Measurements from ENCODE around the gene PPARG. TPM values are rescaled to one million over a fixed set of nuclear protein-coding genes. Genes with fewer than 3 reads are reported as not detected.

Gene PPARG
- total RNA-seq, result 10.1 to 13.3 TPM (median 11.7 TPM) in 3 replicates

GRCh38 chr3:12288182-12289129 lies at the start of gene PPARG:
PPARG (plus strand) TSS chr3:12289070; CDS start chr3:12379712, 90,642 bp downstream.
- Mint-ChIP-seq H3K4me3 (peak within 1 kb of the TSS; percentile 72), H3K27ac (peak within 1 kb of the TSS; percentile 47), H3K27me3 (ENCODE audit: low read depth) (peaks cover 29% of the 10 kb centered on the region), H3K36me3 (no peaks in the 10 kb centered on the region), H3K9me3 (no peaks in the 10 kb centered on the region), H3K4me1 (peaks cover 21% of the 10 kb centered on the region)
- TF ChIP-seq, protein P1, sequence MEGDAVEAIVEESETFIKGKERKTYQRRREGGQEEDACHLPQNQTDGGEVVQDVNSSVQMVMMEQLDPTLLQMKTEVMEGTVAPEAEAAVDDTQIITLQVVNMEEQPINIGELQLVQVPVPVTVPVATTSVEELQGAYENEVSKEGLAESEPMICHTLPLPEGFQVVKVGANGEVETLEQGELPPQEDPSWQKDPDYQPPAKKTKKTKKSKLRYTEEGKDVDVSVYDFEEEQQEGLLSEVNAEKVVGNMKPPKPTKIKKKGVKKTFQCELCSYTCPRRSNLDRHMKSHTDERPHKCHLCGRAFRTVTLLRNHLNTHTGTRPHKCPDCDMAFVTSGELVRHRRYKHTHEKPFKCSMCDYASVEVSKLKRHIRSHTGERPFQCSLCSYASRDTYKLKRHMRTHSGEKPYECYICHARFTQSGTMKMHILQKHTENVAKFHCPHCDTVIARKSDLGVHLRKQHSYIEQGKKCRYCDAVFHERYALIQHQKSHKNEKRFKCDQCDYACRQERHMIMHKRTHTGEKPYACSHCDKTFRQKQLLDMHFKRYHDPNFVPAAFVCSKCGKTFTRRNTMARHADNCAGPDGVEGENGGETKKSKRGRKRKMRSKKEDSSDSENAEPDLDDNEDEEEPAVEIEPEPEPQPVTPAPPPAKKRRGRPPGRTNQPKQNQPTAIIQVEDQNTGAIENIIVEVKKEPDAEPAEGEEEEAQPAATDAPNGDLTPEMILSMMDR (IDR thresholded peaks at IDR 0.05; ENCODE audit: unreplicated experiment), result no peak
- peak; percentile 27 to 68 for DNase-seq (ENCODE audit: low spot score in 2 of 2, unreplicated experiment in 2 of 2)

- TF ChIP-seq, protein P1 (IDR thresholded peaks at IDR 0.05; ENCODE audit: unreplicated experiment), result no peak
- Mint-ChIP-seq H3K4me1 (peaks cover 12% of the 10 kb centered on the region), H3K4me3 (no peak overlapping the region), H3K9me3 (peaks cover 3% of the 10 kb centered on the region), H3K27me3 (ENCODE audit: low read depth) (no peaks in the 10 kb centered on the region), H3K27ac (no peak overlapping the region), H3K36me3 (no peaks in the 10 kb centered on the region)
- DNase-seq (ENCODE audit: low spot score in 2 of 2, unreplicated experiment in 2 of 2), result no peak
Observed at GRCh38 chr3:12239301-12239700, 49.6 kb upstream of the PPARG start.

DNA sequence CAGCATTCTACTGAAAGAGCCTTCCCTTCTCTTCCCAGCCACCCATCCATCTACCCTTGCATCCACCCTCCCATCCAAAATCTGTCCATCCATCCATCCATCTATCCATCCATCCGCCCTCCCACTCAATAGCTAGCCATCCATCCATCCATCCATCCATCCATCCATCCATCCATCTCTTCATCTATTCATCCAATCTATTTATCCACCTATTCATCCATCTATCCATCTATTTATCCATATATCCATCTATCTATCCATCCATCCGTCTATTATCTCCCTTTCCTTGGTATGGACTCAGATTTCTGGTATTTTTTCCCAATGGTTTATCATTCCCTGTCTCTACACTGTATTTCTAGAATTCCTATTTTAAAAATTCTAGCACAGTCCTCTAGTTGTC lies 46.1 kb upstream of the PPARG start:
- H3K4me1 Mint-ChIP-seq, result no peaks in the 10 kb centered on the region
- no peak overlapping the region for H3K27ac Mint-ChIP-seq
- TF ChIP-seq, protein P1 (IDR thresholded peaks at IDR 0.05; ENCODE audit: unreplicated experiment), result no peak
- no peaks in the 10 kb centered on the region for H3K36me3 Mint-ChIP-seq
- H3K4me3 Mint-ChIP-seq, result no peak overlapping the region
- peaks cover 8% of the 10 kb centered on the region for H3K9me3 Mint-ChIP-seq
- DNase-seq (ENCODE audit: low spot score in 2 of 2, unreplicated experiment in 2 of 2), result no peak
- H3K27me3 Mint-ChIP-seq (ENCODE audit: low read depth), result peaks cover 8% of the 10 kb centered on the region

- Mint-ChIP-seq H3K36me3 (peaks cover 2% of the 10 kb centered on the region), H3K4me1 (no peaks in the 10 kb centered on the region), H3K4me3 (no peak overlapping the region), H3K27me3 (ENCODE audit: low read depth) (peaks cover 8% of the 10 kb centered on the region), H3K9me3 (peaks cover 25% of the 10 kb centered on the region), H3K27ac (no peak overlapping the region)
- TF ChIP-seq, protein P1 (IDR thresholded peaks at IDR 0.05; ENCODE audit: unreplicated experiment), result no peak
- DNase-seq (ENCODE audit: low spot score in 2 of 2, unreplicated experiment in 2 of 2), result no peak
Observed at GRCh38 chr3:12246497-12247163, 42.2 kb upstream of the PPARG start.

GRCh38 chr3:12247411-12247810 lies 41.5 kb upstream of the PPARG start:
- TF ChIP-seq, protein P1 (IDR thresholded peaks at IDR 0.05; ENCODE audit: unreplicated experiment), result no peak
- no peak for DNase-seq (ENCODE audit: low spot score in 2 of 2, unreplicated experiment in 2 of 2)
- no peak overlapping the region for H3K27ac Mint-ChIP-seq
- no peaks in the 10 kb centered on the region for H3K4me1 Mint-ChIP-seq
- peaks cover 25% of the 10 kb centered on the region for H3K9me3 Mint-ChIP-seq
- H3K27me3 Mint-ChIP-seq (ENCODE audit: low read depth), result peaks cover 8% of the 10 kb centered on the region
- peaks cover 2% of the 10 kb centered on the region for H3K36me3 Mint-ChIP-seq
- H3K4me3 Mint-ChIP-seq, result no peak overlapping the region

Data from mesothelial cell of epicardium (in vitro differentiated cells).